GM12872 (cell line): ENCODE data around the gene OTOF.

Experiments
- TF ChIP-seq, protein P1 (sequence below): IDR thresholded peaks from 3 replicates; pipeline ENCODE4 v1.5.1; 2011; ENCODE audit warnings: low read depth, mild to moderate bottlenecking, low read length, moderate library complexity; ENCODE audit not compliant: insufficient read depth

OTOF gene

DNA sequence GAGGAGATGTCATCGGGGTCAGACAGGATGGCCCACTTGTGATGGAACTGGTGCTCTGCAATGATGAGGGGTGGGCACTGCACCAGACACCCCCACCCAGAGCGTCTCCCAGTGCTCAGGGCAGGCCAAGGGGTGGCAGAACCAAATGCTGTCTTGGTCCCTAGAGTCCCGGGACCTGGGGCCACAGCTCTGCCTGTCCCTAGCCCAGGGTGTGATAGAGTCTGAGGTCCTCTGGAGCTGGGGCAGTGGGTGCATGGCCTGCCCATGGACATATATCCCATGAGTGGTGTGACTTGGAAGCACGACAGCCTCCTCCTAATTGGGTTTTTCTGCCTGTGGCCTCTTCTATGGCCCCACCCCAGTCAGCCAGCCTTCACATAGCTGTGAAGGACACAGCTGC, 6.7 kb upstream of the OTOF start:
- TF ChIP-seq, protein P1, sequence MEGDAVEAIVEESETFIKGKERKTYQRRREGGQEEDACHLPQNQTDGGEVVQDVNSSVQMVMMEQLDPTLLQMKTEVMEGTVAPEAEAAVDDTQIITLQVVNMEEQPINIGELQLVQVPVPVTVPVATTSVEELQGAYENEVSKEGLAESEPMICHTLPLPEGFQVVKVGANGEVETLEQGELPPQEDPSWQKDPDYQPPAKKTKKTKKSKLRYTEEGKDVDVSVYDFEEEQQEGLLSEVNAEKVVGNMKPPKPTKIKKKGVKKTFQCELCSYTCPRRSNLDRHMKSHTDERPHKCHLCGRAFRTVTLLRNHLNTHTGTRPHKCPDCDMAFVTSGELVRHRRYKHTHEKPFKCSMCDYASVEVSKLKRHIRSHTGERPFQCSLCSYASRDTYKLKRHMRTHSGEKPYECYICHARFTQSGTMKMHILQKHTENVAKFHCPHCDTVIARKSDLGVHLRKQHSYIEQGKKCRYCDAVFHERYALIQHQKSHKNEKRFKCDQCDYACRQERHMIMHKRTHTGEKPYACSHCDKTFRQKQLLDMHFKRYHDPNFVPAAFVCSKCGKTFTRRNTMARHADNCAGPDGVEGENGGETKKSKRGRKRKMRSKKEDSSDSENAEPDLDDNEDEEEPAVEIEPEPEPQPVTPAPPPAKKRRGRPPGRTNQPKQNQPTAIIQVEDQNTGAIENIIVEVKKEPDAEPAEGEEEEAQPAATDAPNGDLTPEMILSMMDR: no peak

DNA sequence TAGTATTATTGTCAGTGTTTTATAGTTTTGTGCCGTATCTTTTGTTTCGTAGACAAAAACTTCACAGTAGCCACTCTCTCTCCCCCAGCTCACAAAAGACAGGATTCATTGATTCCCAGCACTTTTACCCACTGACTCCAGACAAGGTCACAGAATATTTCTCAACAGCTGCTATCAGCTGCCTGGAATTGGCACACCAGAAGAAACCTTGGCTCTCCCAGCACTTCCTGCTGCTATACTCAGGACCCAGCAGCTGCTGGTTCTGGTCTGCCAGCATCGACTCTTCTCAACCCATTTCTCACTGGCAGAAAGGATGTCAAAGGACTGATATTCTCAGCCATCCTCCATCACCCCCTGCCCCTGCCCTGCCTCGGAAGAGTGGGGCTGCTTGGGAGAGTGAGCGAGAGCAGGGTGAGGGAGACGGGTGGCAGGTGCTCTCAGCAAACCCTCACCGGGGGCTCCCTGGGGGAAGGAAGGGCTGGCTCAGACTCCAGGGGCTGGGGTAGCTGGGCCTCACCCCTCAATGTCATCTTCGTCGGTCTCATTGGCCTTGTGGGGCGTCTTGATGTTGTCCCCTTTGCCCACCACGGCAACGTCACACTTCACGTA, 6.1 kb upstream of the OTOF start:
- TF ChIP-seq, protein P1: no peak

DNA sequence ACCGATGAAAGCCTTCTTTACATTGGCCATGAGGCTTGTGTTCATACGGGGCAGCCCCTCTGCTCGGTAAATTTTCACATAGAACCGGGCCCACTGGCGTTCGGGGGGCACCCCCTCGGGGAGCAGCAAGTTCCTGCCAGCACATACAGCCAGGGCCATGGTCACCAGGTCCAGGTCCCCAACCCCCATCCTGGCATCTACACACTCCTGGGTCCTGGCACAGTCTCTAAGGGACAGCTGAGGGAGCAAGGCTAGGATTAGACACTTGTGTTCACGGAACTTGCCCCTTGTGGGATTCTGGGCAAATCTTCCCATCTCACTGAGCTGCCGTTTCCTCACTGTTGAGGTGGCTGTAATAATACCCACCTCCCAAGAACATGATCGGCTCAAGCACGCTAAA, 5.6 kb upstream of the OTOF start:
- TF ChIP-seq, protein P1: no peak

DNA sequence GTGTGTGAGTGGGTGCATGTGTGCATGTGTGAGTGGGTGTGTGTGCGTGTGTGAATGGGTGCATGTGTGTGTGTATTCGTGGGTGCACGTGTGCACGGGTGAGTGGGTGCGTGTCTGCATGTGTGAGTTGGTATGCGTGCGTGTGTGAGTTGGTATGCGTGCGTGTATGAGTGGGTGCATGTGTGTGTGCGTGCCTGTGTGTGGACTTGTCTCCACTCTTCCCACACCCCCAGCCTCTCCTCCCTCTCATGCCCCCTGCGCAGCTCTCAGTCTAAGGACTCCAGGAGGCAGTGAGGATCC, 5.1 kb upstream of the OTOF start:
- TF ChIP-seq, protein P1: no peak

DNA sequence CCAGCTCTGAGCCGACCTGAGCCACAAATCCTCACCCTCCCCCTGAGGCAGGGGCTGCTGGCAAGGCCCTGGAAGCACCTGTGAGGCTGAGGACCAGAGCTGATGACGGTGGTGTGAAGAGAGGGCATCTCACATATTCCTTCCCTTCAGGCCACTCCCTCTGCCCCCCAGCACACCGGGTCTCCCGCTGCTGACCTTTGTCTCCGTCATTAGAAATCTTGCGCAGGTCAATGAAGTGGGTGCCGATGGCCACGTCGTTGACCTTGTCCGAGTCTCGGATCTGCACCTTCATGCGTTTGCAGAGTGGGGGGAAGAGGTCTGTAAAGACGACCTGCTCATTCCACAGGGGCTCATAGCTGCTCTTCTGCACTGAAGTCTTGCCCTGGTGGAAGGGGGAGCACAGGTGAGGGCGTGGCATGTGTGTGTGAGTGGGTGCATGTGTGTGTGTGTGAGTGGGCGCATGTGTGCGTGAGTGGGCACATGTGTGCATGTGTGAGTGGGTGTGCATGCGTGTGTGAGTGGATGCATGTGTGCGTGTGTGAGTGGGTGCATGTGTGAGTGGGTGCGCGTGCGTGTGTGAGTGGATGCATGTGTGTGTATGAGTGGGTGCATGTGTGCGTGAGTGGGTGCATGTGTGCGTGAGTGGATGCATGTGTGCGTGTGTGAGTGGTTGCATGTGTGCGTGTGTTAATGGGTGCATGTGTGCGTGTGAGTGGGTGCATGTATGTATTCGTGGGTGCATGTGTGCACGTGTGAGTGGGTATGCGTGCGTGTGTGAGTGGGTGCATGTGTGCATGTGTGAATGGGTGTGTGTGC, 4.5 kb upstream of the OTOF start:
- TF ChIP-seq, protein P1: no peak

DNA sequence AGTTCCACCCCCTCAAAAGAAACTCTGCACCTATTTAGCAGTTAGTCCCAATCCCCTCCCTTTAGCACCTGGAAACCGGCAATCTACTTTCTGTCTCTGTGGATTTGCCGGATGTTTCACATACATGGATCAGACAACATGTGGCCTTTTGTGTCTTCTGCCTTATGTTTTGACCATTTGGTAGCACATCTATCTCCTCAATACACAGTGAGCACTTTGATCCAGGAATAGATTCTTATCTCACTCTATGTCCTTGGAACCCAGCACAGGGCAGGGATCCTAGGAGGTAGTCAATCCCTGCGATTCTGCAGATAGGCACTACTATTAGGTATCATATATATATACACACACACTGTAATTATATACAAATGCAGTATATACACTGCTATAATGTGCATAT, 3.8 kb upstream of the OTOF start:
- TF ChIP-seq, protein P1: no peak

DNA sequence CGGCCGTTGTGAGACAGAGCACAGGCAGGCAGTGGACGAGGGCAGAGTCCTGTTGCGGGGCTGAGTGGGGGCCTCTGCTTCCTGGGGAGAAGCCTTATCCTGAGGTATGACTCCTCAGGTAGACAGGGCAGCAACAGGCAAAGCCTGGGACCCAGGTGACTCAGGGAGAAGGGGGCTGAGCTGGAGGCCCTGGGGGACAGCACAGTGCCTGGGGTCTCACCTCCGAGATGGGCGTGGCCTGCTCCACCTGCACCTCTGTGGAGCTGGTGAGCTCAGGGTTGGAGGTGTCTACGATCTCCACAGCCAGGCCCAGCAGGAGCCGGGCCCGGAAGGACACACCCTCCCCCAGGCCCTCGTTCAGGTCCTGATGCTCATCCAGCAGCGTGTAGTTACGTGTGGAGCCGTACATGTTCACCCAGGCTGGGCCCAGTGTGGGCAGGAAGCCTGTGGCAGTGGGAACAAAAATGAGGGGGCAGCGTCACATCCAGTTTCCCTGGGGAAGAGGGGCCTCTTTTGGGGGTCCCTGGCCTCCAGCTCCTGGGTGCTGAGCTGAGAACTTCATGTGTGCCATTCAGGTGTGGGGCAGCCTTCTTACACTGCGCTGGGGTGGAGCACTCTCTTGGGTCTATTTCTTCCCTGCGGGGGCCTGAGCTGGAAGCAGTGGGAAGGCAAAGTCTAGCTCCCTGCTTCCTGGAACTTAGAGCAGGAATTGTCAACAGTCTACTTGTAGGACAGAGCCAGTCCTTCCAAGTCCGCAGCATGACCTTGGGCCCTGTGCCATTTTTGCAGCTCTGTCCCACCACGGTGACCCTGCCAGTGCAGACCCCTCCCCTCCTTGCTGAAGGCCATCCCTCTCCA, 2.9 kb upstream of the OTOF start:
- TF ChIP-seq, protein P1: no peak
